Activated T-helper 1 cell treated with Interleukin-2 at 50 U/mL for 16 hours (primary cell): Measurements from ENCODE around the gene BTF3L4.

ENCODE experiments used
- DNase-seq: peaks from one replicate; pipeline ENCODE4 v3.0.0-alpha.2; 2020; ENCODE audit warnings: low read depth

BTF3L4 gene

DNA sequence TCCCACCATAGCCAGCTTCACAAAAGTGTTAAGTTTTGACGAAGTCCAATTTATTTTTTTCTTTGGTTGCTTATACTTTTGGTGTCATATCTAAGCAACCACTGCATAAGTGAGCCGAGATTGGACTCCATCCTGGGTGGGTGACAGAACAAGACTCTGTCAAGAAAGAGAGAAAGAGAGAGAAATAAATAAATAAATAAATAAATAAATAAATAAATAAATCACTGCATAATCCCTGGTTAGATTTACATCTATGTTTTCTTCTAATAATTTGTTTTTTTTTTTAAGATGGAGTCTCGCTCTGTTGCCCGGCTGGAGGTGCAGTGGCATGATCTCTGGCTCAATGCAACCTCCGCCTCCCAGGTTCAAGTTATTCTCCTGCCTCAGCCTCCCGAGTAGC, 67.5 kb downstream of the BTF3L4 start:
- no peak for DNase-seq

DNA sequence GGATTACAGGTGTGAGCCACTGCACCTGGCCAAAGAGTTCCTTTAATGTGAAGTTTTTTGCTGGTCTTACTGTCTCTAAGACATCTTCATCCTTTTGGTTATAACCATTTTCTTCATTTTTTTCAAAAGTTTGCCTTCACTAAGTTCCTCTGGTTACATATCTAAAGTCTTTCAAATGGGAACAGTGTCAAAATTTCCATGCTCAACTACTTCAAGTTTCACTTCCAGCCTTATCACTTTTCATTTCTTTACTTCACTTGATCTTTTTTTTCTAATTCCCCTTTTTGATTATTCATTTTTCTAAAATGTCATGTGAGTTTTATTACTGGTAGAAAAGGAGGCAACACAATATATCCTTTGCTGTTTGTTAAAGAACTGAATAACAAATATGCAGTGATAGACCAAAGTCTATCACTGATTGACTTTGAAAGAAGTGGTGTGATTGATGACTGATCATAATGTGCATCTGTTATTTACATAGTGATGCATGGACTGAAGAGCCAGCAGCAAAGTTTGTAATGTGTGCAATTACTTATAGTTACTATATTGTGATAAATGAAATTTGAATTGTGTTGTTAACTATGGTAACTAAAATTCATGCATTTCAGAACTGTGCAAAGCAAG, 69.8 kb downstream of the BTF3L4 start:
- no peak for DNase-seq

DNA sequence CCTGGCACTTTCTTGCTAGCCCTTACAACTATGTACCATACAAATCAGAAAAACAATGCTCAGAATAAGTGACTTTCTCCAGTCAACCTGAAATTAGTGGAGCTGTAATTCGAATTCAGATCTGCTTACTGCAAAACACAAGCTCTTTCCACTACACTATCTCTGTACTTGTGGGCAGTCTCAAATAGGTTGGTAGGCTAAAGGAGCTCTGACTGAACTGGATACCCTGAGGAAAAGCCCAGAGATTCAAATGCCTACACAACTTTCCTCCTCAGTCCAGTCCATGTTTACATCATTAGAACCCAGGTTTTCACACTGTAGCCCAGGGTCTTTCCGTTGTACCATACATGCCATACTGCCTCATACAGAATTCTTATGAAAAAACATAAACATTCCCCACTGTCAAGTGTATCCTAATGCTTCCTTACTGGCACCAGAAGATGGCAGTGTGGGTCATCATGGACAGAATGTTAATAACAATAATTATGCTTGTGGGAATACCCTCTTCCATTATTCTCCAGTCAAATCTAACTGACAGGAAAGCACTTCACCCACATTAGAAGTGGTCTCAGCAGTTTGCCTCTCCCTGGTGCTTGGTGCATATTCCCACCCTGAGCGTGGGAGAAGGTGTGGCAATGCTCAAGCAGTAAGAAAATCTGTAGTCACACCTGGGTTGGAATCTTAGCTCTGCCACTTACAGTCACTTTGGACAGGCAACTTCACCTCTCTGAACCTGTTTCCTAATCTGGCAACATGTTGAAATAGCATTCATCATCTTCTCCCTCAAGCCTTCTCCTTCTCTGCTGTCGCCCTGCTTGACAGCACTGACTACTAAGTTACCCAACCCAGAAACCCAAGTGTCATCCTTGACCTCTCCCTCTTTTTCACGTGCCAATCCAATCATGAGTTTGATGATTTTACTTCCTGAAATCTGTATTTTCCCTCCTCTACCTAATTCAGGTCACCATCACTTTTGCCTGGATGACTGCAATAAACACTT, 71.4 kb downstream of the BTF3L4 start:
- DNase-seq: no peak

DNA sequence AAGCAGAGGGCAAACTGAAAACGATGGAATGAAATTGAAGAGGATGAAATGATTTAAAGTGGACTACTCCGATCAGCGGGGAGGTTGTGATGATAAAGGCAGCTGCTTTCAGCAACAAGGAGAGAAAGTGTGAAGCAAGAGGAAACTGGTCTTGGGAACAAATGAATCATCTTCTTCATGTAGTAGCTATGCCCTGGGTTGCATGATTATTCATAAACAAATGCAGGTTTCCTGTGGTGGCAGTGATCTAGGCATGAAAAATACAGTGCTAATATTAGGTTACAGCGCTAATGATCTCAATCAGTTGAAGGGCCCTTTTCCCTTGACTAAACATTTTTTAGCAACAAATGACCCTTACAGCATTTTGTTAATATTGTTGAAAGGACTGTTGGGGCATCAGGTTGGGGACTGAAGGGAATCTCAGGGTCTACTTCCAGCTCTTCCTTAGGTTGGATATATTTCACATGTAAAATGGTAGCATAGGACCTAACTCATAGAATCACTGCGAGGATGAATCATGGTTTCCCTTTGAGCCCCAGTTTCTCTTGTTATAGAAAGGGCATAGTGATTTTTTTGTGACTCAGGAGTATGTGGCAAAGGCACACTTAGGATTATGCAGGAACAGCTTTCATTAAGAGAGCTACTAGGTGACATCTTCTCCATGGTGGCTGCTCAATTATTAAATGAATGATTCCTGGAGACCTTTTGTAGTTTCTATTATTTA, 83.9 kb downstream of the BTF3L4 start:
- DNase-seq: no peak
